Heart left ventricle (tissue), 13 donors: Measurements from ENCODE around the gene TCERG1.
A peak's percentile ranks its signal among the peaks of the same experiment; 100 is the strongest.

Experiments
- CTCF ChIP-seq, 12 donors: fragments of 200-600 bp; sonication (generic) in 4 of 12; IDR thresholded peaks; one replicate each; pipeline versions ENCODE4 v1.5.0 to v1.8.0; 2018 to 2022; ENCODE audit warnings: antibody characterized with exemption in 12 of 12, mild to moderate bottlenecking in 5 of 12
- POLR2A ChIP-seq, 2 donors: fragments of 450-650 bp; IDR thresholded peaks; one replicate each; pipeline ENCODE4 v1.6.1; 2017; ENCODE audit warnings: antibody characterized with exemption in 2 of 2, mild to moderate bottlenecking in 2 of 2, moderate library complexity in 2 of 2
- donor health status: ischemic (EF 13 %, LVEDD 7.1; RV severe dilation, severe dysfunction).
- donor health status: DM: no; HTN: yes; CAD: no.
- donor health status: DM: no; HTN: no; CAD: no.
- donor health status: ischemic (EF 25% LVEDD 6.9; RV normal size, moderate dysfunction).
- donor health status: ischemic (EF 25% LVEDD 5.7; RV mildly dilated, moderate dysfunction).
- donor health status: ischemic (EF 35%, LVEDD 5.7; RV mildly dilated, moderate dysfunction).
- donor health status: nonischemic (EF 11% LVEDD 7.7; RV severe dilation, severe dysfunction).
- donor health status: DM: yes; HTN: yes; CAD: no.
- donor health status: PGD.
- donor health status: ischemic (EF 29% LVEDD 5.4; RV normal size, mild dysfunction).
- donor health status: nonischemic (EF 23%, LVEDD 6.1; RV moderate dilation, normal function).

GRCh38 chr5:146475190-146475780 lies 28.2 kb downstream of the TCERG1 start:
- peak in 2 of 12 donors; percentile 6 to 18 for TF ChIP-seq CTCF (IDR thresholded peaks at IDR 0.05)
- TF ChIP-seq POLR2A (IDR thresholded peaks at IDR 0.05), result no peak
